WTC11 (cell line): ENCODE results near the gene WNK3. TPM values are rescaled to one million over a fixed set of nuclear protein-coding genes. Genes with fewer than 3 reads are reported as not detected.

Experiments
- ATAC-seq: fragments of 200-7000 bp; cut with Tn5 transposase; 2 replicates; pipeline ENCODE4 v1.10.0; 2021; ENCODE audit warnings: mild to moderate bottlenecking, moderate library complexity
- CTCF ChIA-PET: fragments of 300-600 bp; sonication (Branson Sonifier 250); formaldehyde crosslinking; loops from one replicate; lab custom pipeline; 2021; ENCODE audit warnings: antibody characterized with exemption; lab: Charles Lee
- POLR2A ChIA-PET: fragments of 350-600 bp; sonication (Branson Sonifier 250); formaldehyde crosslinking; loops from one replicate; lab custom pipeline; 2021; ENCODE audit warnings: antibody characterized with exemption; lab: Charles Lee
- DNase-seq: peaks from one replicate; pipeline ENCODE4 v3.0.0; 2021; ENCODE audit warnings: low spot score
- H3K27ac Mint-ChIP-seq: 2 replicates; pipeline ENCODE4 v1.8.0; 2021; ENCODE audit warnings: mixed read lengths
- H3K27me3 Mint-ChIP-seq: 2 replicates; pipeline ENCODE4 v1.8.0; 2021; ENCODE audit warnings: low read depth, mild to moderate bottlenecking, moderate library complexity, mixed read lengths
- H3K36me3 Mint-ChIP-seq: 2 replicates; pipeline ENCODE4 v1.8.0; 2021; ENCODE audit warnings: mixed read lengths
- H3K4me1 Mint-ChIP-seq: 2 replicates; pipeline ENCODE4 v1.8.0; 2022; ENCODE audit warnings: mixed read lengths
- H3K4me3 Mint-ChIP-seq: 2 replicates; pipeline ENCODE4 v1.8.0; 2021; ENCODE audit warnings: mild to moderate bottlenecking, moderate library complexity, mixed read lengths
- H3K9me3 Mint-ChIP-seq: 2 replicates; pipeline ENCODE4 v1.8.0; 2021; ENCODE audit warnings: mixed read lengths
- ATF1 ChIP-seq: sonication (generic); formaldehyde crosslinking; IDR thresholded peaks from 2 replicates; pipeline ENCODE4 v1.8.1; 2023; ENCODE audit warnings: mild to moderate bottlenecking, moderate library complexity, missing genetic modification reagents
- CBFB ChIP-seq: sonication (generic); formaldehyde crosslinking; IDR thresholded peaks from 2 replicates; pipeline ENCODE4 v1.8.1; 2022; ENCODE audit warnings: mild to moderate bottlenecking, low read depth, missing genetic modification reagents
- ETV6 ChIP-seq: sonication (generic); formaldehyde crosslinking; IDR thresholded peaks from 2 replicates; pipeline ENCODE4 v1.8.1; 2022; ENCODE audit warnings: mild to moderate bottlenecking, missing genetic modification reagents
- FOXJ3 ChIP-seq: sonication (generic); formaldehyde crosslinking; IDR thresholded peaks from 2 replicates; pipeline ENCODE4 v1.9.0; 2021; ENCODE audit warnings: missing genetic modification reagents, mild to moderate bottlenecking, borderline replicate concordance
- FOXK1 ChIP-seq: sonication (generic); formaldehyde crosslinking; IDR thresholded peaks from 2 replicates; pipeline ENCODE4 v1.8.0; 2022; ENCODE audit warnings: mild to moderate bottlenecking, moderate library complexity, missing genetic modification reagents
- GABPB1 ChIP-seq: sonication (generic); formaldehyde crosslinking; IDR thresholded peaks from 2 replicates; pipeline ENCODE4 v1.8.1; 2023; ENCODE audit warnings: mild to moderate bottlenecking, missing genetic modification reagents
- GTF2I ChIP-seq: fragments of 250-450 bp; sonication (Bioruptor Pico); conservative IDR thresholded peaks from 2 replicates; pipeline ENCODE4 v1.4.0; 2021; ENCODE audit warnings: mild to moderate bottlenecking
- IRF2 ChIP-seq: sonication (generic); formaldehyde crosslinking; IDR thresholded peaks from 2 replicates; pipeline ENCODE4 v1.8.0; 2022; ENCODE audit warnings: low read depth, missing genetic modification reagents, borderline replicate concordance
- JUN ChIP-seq: sonication (generic); formaldehyde crosslinking; IDR thresholded peaks from 2 replicates; pipeline ENCODE4 v1.8.0; 2023; ENCODE audit warnings: mild to moderate bottlenecking, missing genetic modification reagents
- KAT7 ChIP-seq: sonication (generic); formaldehyde crosslinking; IDR thresholded peaks from 2 replicates; pipeline ENCODE4 v1.8.1; 2023; ENCODE audit warnings: missing genetic modification reagents, mild to moderate bottlenecking, borderline replicate concordance
- NFATC4 ChIP-seq: fragments of 250-450 bp; sonication (Bioruptor Pico); IDR thresholded peaks from 2 replicates; pipeline ENCODE4 v1.9.0; 2021; ENCODE audit warnings: mild to moderate bottlenecking
- NFYB ChIP-seq: sonication (generic); formaldehyde crosslinking; conservative IDR thresholded peaks from 2 replicates; pipeline ENCODE4 v1.8.0; 2022; ENCODE audit warnings: low read depth, missing genetic modification reagents
- RORB ChIP-seq: fragments of 250-450 bp; sonication (Bioruptor Pico); IDR thresholded peaks from 2 replicates; pipeline ENCODE4 v1.9.0; 2021; ENCODE audit warnings: mild to moderate bottlenecking
- SMAD3 ChIP-seq: sonication (generic); formaldehyde crosslinking; IDR thresholded peaks from 2 replicates; pipeline ENCODE4 v1.8.0; 2022; ENCODE audit warnings: missing genetic modification reagents, mild to moderate bottlenecking, borderline replicate concordance
- TEAD1 ChIP-seq: sonication (generic); formaldehyde crosslinking; IDR thresholded peaks from 2 replicates; pipeline ENCODE4 v1.8.0; 2022; ENCODE audit warnings: mild to moderate bottlenecking, missing genetic modification reagents
- ZNF138 ChIP-seq: sonication (generic); formaldehyde crosslinking; conservative IDR thresholded peaks from 2 replicates; pipeline ENCODE4 v1.8.1; 2022; ENCODE audit warnings: mild to moderate bottlenecking, moderate library complexity, missing genetic modification reagents
- ZNF219 ChIP-seq: sonication (generic); formaldehyde crosslinking; IDR thresholded peaks from 2 replicates; pipeline ENCODE4 v1.8.0; 2023; ENCODE audit warnings: missing genetic modification reagents, mild to moderate bottlenecking, borderline replicate concordance
- ZNF232 ChIP-seq: sonication (generic); formaldehyde crosslinking; IDR thresholded peaks from 2 replicates; pipeline ENCODE4 v1.8.0; 2022; ENCODE audit warnings: mild to moderate bottlenecking, missing genetic modification reagents
- ZNF317 ChIP-seq: sonication (generic); formaldehyde crosslinking; IDR thresholded peaks from 2 replicates; pipeline ENCODE4 v1.8.1; 2023; ENCODE audit warnings: low read depth, mild to moderate bottlenecking, moderate library complexity, missing genetic modification reagents, borderline replicate concordance
- ZNF396 ChIP-seq: fragments of 250-450 bp; sonication (Bioruptor Pico); IDR thresholded peaks from 2 replicates; pipeline ENCODE4 v1.8.0; 2021; ENCODE audit warnings: mild to moderate bottlenecking, moderate library complexity, borderline replicate concordance
- total RNA-seq: library from RNA; stranded (reverse); gene quantifications from 3 replicates; pipeline ENCODE4 v1.2.3, GENCODE V29; 2021
- TF ChIP-seq, protein P1 (sequence below): fragments of 250-450 bp; sonication (Bioruptor Pico); IDR thresholded peaks from 2 replicates; pipeline ENCODE4 v1.9.0; 2021; ENCODE audit warnings: mild to moderate bottlenecking
- TF ChIP-seq, protein P2 (sequence below): sonication (generic); formaldehyde crosslinking; conservative IDR thresholded peaks from 2 replicates; pipeline ENCODE4 v1.8.1; 2022; ENCODE audit warnings: mild to moderate bottlenecking, missing genetic modification reagents
- TF ChIP-seq, protein P3 (sequence below): sonication (generic); formaldehyde crosslinking; IDR thresholded peaks from 2 replicates; pipeline ENCODE4 v1.8.1; 2023; ENCODE audit warnings: mild to moderate bottlenecking, missing genetic modification reagents, moderate library complexity
- TF ChIP-seq, protein P4 (sequence below): fragments of 200-600 bp; IDR thresholded peaks from 2 replicates; pipeline ENCODE4 v1.8.0; 2022; ENCODE audit warnings: antibody characterized with exemption
- TF ChIP-seq, protein P5 (sequence below): sonication (generic); formaldehyde crosslinking; IDR thresholded peaks from 2 replicates; pipeline ENCODE4 v1.8.1; 2022; ENCODE audit warnings: mild to moderate bottlenecking, moderate library complexity, missing genetic modification reagents
- TF ChIP-seq, protein P6 (sequence below): sonication (generic); formaldehyde crosslinking; IDR thresholded peaks from 2 replicates; pipeline ENCODE4 v1.8.1; 2023; ENCODE audit warnings: mild to moderate bottlenecking, moderate library complexity, missing genetic modification reagents
- TF ChIP-seq, protein P7 (sequence below): fragments of 250-450 bp; sonication (Bioruptor Pico); IDR thresholded peaks from 2 replicates; pipeline ENCODE4 v2.1.2; 2022; ENCODE audit warnings: mild to moderate bottlenecking, moderate library complexity

Gene WNK3
- total RNA-seq, 1 experiment from 2014 or later = 27.5 TPM

DNA sequence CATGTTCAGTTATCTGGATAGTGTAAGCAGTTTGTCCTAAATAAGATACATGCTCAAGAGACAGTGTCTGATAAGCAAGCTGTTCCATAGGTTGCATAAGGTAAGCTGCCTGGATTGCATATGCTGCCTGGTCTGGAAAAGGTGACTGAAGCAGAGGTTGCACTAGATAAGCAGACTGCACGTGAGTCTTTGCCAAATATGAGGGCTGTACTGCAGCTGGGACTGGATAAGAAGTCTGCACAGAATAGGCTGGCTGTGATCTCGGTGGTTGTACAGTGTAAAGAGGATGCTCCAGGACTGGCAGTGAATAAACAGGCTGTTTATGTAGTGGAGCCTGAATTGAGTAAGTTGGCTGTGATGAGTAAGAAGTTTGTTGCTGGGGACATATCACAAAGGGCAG is 68.9 kb downstream of the WNK3 start:
- ATAC-seq = no peak
- no peak overlapping the region for H3K27ac Mint-ChIP-seq
- POLR2A ChIA-PET = no interaction called here
- CTCF ChIA-PET = no interaction called here
- no peak overlapping the region for H3K4me3 Mint-ChIP-seq
- DNase-seq = no peak
- no peaks in the 10 kb centered on the region for H3K4me1 Mint-ChIP-seq
- no peaks in the 10 kb centered on the region for H3K27me3 Mint-ChIP-seq
- H3K9me3 Mint-ChIP-seq = no peaks in the 10 kb centered on the region
- TF ChIP-seq FOXK1 = no peak
- no peak for TF ChIP-seq ETV6 (CRISPR knock-in tag)
- TF ChIP-seq GABPB1 (CRISPR knock-in tag) = no peak
- TF ChIP-seq, protein P1, sequence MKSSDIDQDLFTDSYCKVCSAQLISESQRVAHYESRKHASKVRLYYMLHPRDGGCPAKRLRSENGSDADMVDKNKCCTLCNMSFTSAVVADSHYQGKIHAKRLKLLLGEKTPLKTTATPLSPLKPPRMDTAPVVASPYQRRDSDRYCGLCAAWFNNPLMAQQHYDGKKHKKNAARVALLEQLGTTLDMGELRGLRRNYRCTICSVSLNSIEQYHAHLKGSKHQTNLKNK (CRISPR knock-in tag) = no peak
- TF ChIP-seq TEAD1 = no peak
- no peak for TF ChIP-seq ZNF219 (CRISPR knock-in tag)
- no peak for TF ChIP-seq NFYB
- TF ChIP-seq IRF2 (CRISPR knock-in tag) = no peak
- TF ChIP-seq JUN = no peak
- H3K36me3 Mint-ChIP-seq = peaks cover 11% of the 10 kb centered on the region

DNA sequence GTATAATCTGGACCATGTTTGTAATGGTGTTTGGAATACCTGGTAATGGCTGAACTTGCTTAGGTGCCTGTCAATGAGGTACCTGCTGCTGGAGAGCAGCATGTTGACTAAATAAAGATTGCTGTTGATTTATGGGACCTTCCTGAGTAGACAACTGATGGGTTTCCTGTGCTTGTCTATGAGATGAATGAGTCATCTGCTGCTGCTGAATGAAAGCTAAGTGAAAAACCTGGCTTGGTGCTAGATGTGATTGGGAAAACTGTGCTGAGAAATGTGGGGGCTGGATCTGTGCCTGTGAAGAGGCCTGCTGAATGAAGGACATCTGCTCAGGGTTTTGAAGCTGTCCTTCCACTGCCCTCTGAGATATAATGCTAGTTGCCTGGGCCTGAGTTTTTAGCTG is 69.6 kb downstream of the WNK3 start:
- ChIA-PET POLR2A (no interaction called here), CTCF (no interaction called here)
- DNase-seq = no peak

DNA sequence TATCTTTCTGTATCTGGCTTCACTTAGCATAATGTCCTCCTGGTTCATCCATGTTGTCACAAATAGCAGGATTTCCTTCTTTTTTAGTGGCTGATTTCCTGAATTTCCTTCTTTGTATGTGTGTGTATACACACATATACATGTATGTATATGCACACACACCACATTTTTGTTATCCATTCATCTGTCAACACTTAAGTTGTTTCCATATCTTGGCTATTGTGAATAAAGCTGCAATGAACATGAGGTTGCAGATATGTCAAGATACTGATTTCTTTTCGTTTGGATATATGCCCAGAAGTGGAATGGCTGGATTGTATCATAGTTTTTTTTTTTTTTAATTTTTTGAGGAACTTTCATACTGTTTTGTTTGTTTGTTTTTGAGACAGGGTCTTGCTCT is 76.2 kb downstream of the WNK3 start:
- no peak overlapping the region for H3K4me3 Mint-ChIP-seq
- ChIA-PET CTCF (no interaction called here), POLR2A (no interaction called here)
- no peaks in the 10 kb centered on the region for H3K4me1 Mint-ChIP-seq
- DNase-seq (no peak), ATAC-seq (no peak)
- H3K27me3 Mint-ChIP-seq = no peaks in the 10 kb centered on the region
- H3K9me3 Mint-ChIP-seq = no peaks in the 10 kb centered on the region
- H3K36me3 Mint-ChIP-seq = peaks cover 11% of the 10 kb centered on the region
- no peak overlapping the region for H3K27ac Mint-ChIP-seq
- TF ChIP-seq SMAD3 (CRISPR knock-in tag) (no peak), GTF2I (CRISPR knock-in tag) (no peak), NFATC4 (CRISPR knock-in tag) (no peak), ATF1 (CRISPR knock-in tag) (no peak), ZNF232 (CRISPR knock-in tag) (no peak), RORB (CRISPR knock-in tag) (no peak), KAT7 (no peak), ZNF219 (CRISPR knock-in tag) (no peak), ZNF317 (no peak), FOXJ3 (CRISPR knock-in tag) (no peak), CBFB (CRISPR knock-in tag) (no peak)
- TF ChIP-seq, protein P2, sequence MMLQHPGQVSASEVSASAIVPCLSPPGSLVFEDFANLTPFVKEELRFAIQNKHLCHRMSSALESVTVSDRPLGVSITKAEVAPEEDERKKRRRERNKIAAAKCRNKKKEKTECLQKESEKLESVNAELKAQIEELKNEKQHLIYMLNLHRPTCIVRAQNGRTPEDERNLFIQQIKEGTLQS (CRISPR knock-in tag) = no peak
- TF ChIP-seq, protein P3, sequence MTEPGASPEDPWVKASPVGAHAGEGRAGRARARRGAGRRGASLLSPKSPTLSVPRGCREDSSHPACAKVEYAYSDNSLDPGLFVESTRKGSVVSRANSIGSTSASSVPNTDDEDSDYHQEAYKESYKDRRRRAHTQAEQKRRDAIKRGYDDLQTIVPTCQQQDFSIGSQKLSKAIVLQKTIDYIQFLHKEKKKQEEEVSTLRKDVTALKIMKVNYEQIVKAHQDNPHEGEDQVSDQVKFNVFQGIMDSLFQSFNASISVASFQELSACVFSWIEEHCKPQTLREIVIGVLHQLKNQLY (CRISPR knock-in tag) = no peak

More for the DNA sequence above, 69.6 kb downstream of the WNK3 start:
- no peaks in the 10 kb centered on the region for H3K4me1 Mint-ChIP-seq
- no peak for TF ChIP-seq JUN
- TF ChIP-seq, protein P4, sequence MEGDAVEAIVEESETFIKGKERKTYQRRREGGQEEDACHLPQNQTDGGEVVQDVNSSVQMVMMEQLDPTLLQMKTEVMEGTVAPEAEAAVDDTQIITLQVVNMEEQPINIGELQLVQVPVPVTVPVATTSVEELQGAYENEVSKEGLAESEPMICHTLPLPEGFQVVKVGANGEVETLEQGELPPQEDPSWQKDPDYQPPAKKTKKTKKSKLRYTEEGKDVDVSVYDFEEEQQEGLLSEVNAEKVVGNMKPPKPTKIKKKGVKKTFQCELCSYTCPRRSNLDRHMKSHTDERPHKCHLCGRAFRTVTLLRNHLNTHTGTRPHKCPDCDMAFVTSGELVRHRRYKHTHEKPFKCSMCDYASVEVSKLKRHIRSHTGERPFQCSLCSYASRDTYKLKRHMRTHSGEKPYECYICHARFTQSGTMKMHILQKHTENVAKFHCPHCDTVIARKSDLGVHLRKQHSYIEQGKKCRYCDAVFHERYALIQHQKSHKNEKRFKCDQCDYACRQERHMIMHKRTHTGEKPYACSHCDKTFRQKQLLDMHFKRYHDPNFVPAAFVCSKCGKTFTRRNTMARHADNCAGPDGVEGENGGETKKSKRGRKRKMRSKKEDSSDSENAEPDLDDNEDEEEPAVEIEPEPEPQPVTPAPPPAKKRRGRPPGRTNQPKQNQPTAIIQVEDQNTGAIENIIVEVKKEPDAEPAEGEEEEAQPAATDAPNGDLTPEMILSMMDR = no peak
- TF ChIP-seq, protein P5, sequence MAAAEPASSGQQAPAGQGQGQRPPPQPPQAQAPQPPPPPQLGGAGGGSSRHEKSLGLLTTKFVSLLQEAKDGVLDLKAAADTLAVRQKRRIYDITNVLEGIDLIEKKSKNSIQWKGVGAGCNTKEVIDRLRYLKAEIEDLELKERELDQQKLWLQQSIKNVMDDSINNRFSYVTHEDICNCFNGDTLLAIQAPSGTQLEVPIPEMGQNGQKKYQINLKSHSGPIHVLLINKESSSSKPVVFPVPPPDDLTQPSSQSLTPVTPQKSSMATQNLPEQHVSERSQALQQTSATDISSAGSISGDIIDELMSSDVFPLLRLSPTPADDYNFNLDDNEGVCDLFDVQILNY (CRISPR knock-in tag) = no peak
- TF ChIP-seq ZNF396 (CRISPR knock-in tag) = no peak
- TF ChIP-seq, protein P6, sequence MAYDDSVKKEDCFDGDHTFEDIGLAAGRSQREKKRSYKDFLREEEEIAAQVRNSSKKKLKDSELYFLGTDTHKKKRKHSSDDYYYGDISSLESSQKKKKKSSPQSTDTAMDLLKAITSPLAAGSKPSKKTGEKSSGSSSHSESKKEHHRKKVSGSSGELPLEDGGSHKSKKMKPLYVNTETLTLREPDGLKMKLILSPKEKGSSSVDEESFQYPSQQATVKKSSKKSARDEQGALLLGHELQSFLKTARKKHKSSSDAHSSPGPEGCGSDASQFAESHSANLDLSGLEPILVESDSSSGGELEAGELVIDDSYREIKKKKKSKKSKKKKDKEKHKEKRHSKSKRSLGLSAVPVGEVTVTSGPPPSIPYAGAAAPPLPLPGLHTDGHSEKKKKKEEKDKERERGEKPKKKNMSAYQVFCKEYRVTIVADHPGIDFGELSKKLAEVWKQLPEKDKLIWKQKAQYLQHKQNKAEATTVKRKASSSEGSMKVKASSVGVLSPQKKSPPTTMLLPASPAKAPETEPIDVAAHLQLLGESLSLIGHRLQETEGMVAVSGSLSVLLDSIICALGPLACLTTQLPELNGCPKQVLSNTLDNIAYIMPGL (CRISPR knock-in tag) = no peak
- no peak for TF ChIP-seq ZNF138
- TF ChIP-seq NFATC4 (CRISPR knock-in tag) = no peak
- TF ChIP-seq, protein P7, sequence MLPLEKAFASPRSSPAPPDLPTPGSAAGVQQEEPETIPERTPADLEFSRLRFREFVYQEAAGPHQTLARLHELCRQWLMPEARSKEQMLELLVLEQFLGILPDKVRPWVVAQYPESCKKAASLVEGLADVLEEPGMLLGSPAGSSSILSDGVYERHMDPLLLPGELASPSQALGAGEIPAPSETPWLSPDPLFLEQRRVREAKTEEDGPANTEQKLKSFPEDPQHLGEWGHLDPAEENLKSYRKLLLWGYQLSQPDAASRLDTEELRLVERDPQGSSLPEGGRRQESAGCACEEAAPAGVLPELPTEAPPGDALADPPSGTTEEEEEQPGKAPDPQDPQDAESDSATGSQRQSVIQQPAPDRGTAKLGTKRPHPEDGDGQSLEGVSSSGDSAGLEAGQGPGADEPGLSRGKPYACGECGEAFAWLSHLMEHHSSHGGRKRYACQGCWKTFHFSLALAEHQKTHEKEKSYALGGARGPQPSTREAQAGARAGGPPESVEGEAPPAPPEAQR (CRISPR knock-in tag) = no peak
- TF ChIP-seq, all 79 proteins: peak for 0
- ATAC-seq = no peak
- Mint-ChIP-seq H3K9me3 (no peaks in the 10 kb centered on the region), H3K27ac (no peak overlapping the region), H3K27me3 (no peaks in the 10 kb centered on the region), H3K4me3 (no peak overlapping the region), H3K36me3 (peaks cover 11% of the 10 kb centered on the region)
